K562 (cell line): Measurements from ENCODE around the gene AMDHD2. TPM values are rescaled to one million over a fixed set of nuclear protein-coding genes. Genes with fewer than 3 reads are reported as not detected.

Source experiments
- ATAC-seq: fragments of 200-7000 bp; cut with Tn5 transposase; 3 replicates; pipeline ENCODE4 v1.9.1; 2020; ENCODE audit warnings: moderate library complexity
- BruUV-seq: library from RNA; stranded (reverse); fragments of 400-500 nt; replicated peaks from 2 replicates; lab custom pipeline; 2021; lab: Mats Ljungman, UMichigan
- CTCF ChIA-PET: fragments of 300-600 bp; formaldehyde crosslinking; extraction: SDS; loops from one replicate; lab custom pipeline; 2021; ENCODE audit warnings: low intra/inter-chr PET ratio; lab: Yijun Ruan, JAX
- POLR2A ChIA-PET: fragments of 300-600, 350-650 bp; sonication (Branson Sonifier 250); formaldehyde crosslinking; extraction: SDS; loops from one replicate; lab custom pipeline; 2021; ENCODE audit warnings: antibody characterized with exemption, inconsistent platforms; lab: Yijun Ruan, JAX
- DNase-seq, 4 experiments: peaks; one replicate each; pipeline versions ENCODE4 v3.0.0 to v3.0.0-alpha.2; 2011 to 2018; ENCODE audit warnings: low spot score in 3 of 4, mixed read lengths in 3 of 4; ENCODE audit errors: extremely low read depth in 1 of 4
- FAIRE-seq: peaks from 2 replicates; lab custom pipeline; 2011; peaks lifted over from hg19 to GRCh38; lab: Jason Lieb, UNC
- H2AFZ ChIP-seq: 2 replicates; pipeline ENCODE4 v1.6.0; 2011; ENCODE audit warnings: low read depth, low read length, control low read depth, inconsistent platforms
- H3K27ac ChIP-seq: fragments of 200-600 bp; 3 replicates; pipeline ENCODE4 v1.8.0; 2011; ENCODE audit warnings: low read depth, mild to moderate bottlenecking, control low read depth, inconsistent platforms, low read length, moderate library complexity, mixed read lengths; ENCODE audit errors: extremely low read depth
- H3K27me3 ChIP-seq, 2 experiments: fragments of 300-600 bp in 1 of 2; 2 replicates in 1 of 2; 3 replicates in 1 of 2; pipeline versions ENCODE4 v1.6.0 to v1.8.0; 2011; ENCODE audit warnings: inconsistent platforms in 2 of 2, low read length in 2 of 2, mild to moderate bottlenecking in 1 of 2, mixed read lengths in 1 of 2, moderate library complexity in 1 of 2; ENCODE audit not compliant: control insufficient read depth in 2 of 2, insufficient read depth in 2 of 2
- H3K36me3 ChIP-seq: fragments of 300-600 bp; 3 replicates; pipeline ENCODE4 v1.8.0; 2011; ENCODE audit warnings: mild to moderate bottlenecking, low read length, inconsistent platforms; ENCODE audit not compliant: control insufficient read depth, insufficient read depth
- H3K4me1 ChIP-seq, 2 experiments: fragments of 200-600 bp in 1 of 2; replicated peaks in 1 of 2; 2 replicates in 1 of 2; 3 replicates in 1 of 2; pipeline versions ENCODE4 v1.5.1 to v1.8.0; 2011; ENCODE audit warnings: inconsistent platforms in 2 of 2, low read length in 2 of 2, mild to moderate bottlenecking in 1 of 2, mixed read lengths in 1 of 2, moderate library complexity in 1 of 2; ENCODE audit not compliant: control insufficient read depth in 2 of 2, insufficient read depth in 2 of 2
- H3K4me2 ChIP-seq: 2 replicates; pipeline ENCODE4 v1.6.1; 2011; ENCODE audit warnings: low read length, control low read depth, inconsistent platforms, mixed read lengths; ENCODE audit not compliant: insufficient read depth
- H3K4me3 ChIP-seq: fragments of 200-600 bp; sonication (generic), shearing (Covaris generic); 2 replicates; pipeline ENCODE4 v1.5.1; 2016; ENCODE audit warnings: control low read depth, inconsistent platforms
- H3K79me2 ChIP-seq: fragments of 200-600 bp; 3 replicates; pipeline ENCODE4 v1.8.0; 2011; ENCODE audit warnings: low read length, inconsistent platforms; ENCODE audit not compliant: control insufficient read depth, insufficient read depth
- H3K9ac ChIP-seq, 2 experiments: 2 replicates each; pipeline versions ENCODE4 v1.6.0 to v1.6.1; 2011; ENCODE audit warnings: low read depth in 2 of 2, low read length in 2 of 2, control low read depth in 1 of 2, inconsistent platforms in 1 of 2, mild to moderate bottlenecking in 1 of 2, mixed read lengths in 1 of 2; ENCODE audit not compliant: insufficient read depth in 1 of 2
- H3K9me1 ChIP-seq: one replicate; pipeline ENCODE4 v1.6.0; 2011; ENCODE audit warnings: inconsistent platforms, mild to moderate bottlenecking, low read length, moderate library complexity; ENCODE audit not compliant: control insufficient read depth, insufficient read depth
- H3K9me3 ChIP-seq: replicated peaks from 2 replicates; pipeline ENCODE4 v1.5.1; 2011; ENCODE audit warnings: low read depth, low read length, inconsistent platforms; ENCODE audit not compliant: control insufficient read depth, insufficient read depth
- H4K20me1 ChIP-seq: replicated peaks from 2 replicates; pipeline ENCODE4 v1.6.1; 2011; ENCODE audit warnings: low read length, inconsistent platforms, mixed read lengths; ENCODE audit not compliant: control insufficient read depth, insufficient read depth
- ESRRA ChIP-seq: fragments of 450-650 bp; IDR thresholded peaks from 2 replicates; pipeline ENCODE4 v1.6.1; 2014; ENCODE audit warnings: low read depth, mild to moderate bottlenecking, moderate library complexity, borderline replicate concordance
- HDGF ChIP-seq: fragments of 450-650 bp; IDR thresholded peaks from 2 replicates; pipeline ENCODE4 v1.6.1; 2016
- NFRKB ChIP-seq: fragments of 450-650 bp; IDR thresholded peaks from 2 replicates; pipeline ENCODE4 v1.6.1; 2016; ENCODE audit warnings: low read depth
- POLR2G ChIP-seq: fragments of 200-400 bp; formaldehyde crosslinking; IDR thresholded peaks from 2 replicates; pipeline ENCODE4 v1.6.1; 2017; ENCODE audit warnings: low read depth, mild to moderate bottlenecking, antibody characterized with exemption, low read length, moderate library complexity
- RBM17 ChIP-seq: fragments of 200-400 bp; formaldehyde crosslinking; IDR thresholded peaks from 2 replicates; pipeline ENCODE4 v1.6.1; 2017; ENCODE audit warnings: low read depth, mild to moderate bottlenecking, low read length, borderline replicate concordance
- RFX7 ChIP-seq: fragments of 250-450 bp; sonication (Bioruptor Pico); IDR thresholded peaks from 2 replicates; pipeline ENCODE4 v1.5.1; 2021; ENCODE audit warnings: mild to moderate bottlenecking
- SLC30A9 ChIP-seq: fragments of 250-450 bp; sonication (Bioruptor Pico); IDR thresholded peaks from 2 replicates; pipeline ENCODE4 v1.8.0; 2022; ENCODE audit warnings: mild to moderate bottlenecking, moderate library complexity
- STAG1 ChIP-seq: sonication (generic); formaldehyde crosslinking; IDR thresholded peaks from 2 replicates; pipeline ENCODE4 v1.5.0; 2020; ENCODE audit warnings: missing genetic modification reagents, borderline replicate concordance
- YY1 ChIP-seq, 3 experiments: IDR thresholded peaks; 2 replicates each; pipeline ENCODE4 v1.6.1; 2011; ENCODE audit warnings: low read length in 2 of 3, mild to moderate bottlenecking in 2 of 3, moderate library complexity in 2 of 3, borderline replicate concordance in 1 of 3, control low read depth in 1 of 3, low read depth in 1 of 3; ENCODE audit not compliant: insufficient read depth in 3 of 3, insufficient replicate concordance in 2 of 3, control insufficient read depth in 1 of 3, insufficient read length in 1 of 3; ENCODE audit errors: extremely low read depth in 1 of 3
- ZBTB34 ChIP-seq: fragments of 250-450 bp; sonication (Bioruptor Pico); IDR thresholded peaks from 2 replicates; pipeline ENCODE4 v1.8.0; 2021; ENCODE audit warnings: mild to moderate bottlenecking, moderate library complexity
- ZBTB5 ChIP-seq: fragments of 450-650 bp; IDR thresholded peaks from 2 replicates; pipeline ENCODE4 v1.6.1; 2017; ENCODE audit warnings: antibody characterized with exemption
- ZFX ChIP-seq: sonication (generic); formaldehyde crosslinking; IDR thresholded peaks from 2 replicates; pipeline ENCODE4 v1.8.0; 2022; ENCODE audit warnings: mild to moderate bottlenecking, missing genetic modification reagents, moderate library complexity
- ZNF143 ChIP-seq: sonication (generic); formaldehyde crosslinking; IDR thresholded peaks from 2 replicates; pipeline ENCODE4 v1.9.0; 2022; ENCODE audit warnings: mild to moderate bottlenecking, missing genetic modification reagents
- ZNF282 ChIP-seq: sonication (generic); formaldehyde crosslinking; IDR thresholded peaks from 2 replicates; pipeline ENCODE4 v1.8.1; 2023; ENCODE audit warnings: missing genetic modification reagents
- ZNF589 ChIP-seq: fragments of 200-800 bp; sonication (Bioruptor generic); IDR thresholded peaks from 2 replicates; pipeline ENCODE4 v1.6.1; 2016; ENCODE audit warnings: low read depth, missing genetic modification characterization, missing compliant biosample characterization
- WGBS: fragments of 100-300 bp; shearing (Covaris generic); methylation state at CpG from one replicate; pipeline ENCODE4 v1.1.6; 2016; ENCODE audit warnings: low coverage, mixed read lengths; ENCODE audit not compliant: insufficient coverage; ENCODE audit errors: missing lambda C conversion rate; 5-methylcytosine and 5-hydroxymethylcytosine counted together
- in situ Hi-C: fragments of 300-500 bp; cut with MboI; formaldehyde crosslinking; loops from 4 replicates; pipeline ENCODE4 v1.15.0; 2018; ENCODE audit warnings: inconsistent platforms, mixed read lengths
- intact Hi-C: fragments of 100-400 bp; cut with micrococcal nuclease; formaldehyde crosslinking; loops from 2 replicates; pipeline ENCODE4 v1.14.2; 2022
- polyA plus RNA-seq, 8 experiments: library from polyadenylated mRNA; depleted of rRNA in 4 of 8; stranded (reverse) in 5 of 8; unstranded in 3 of 8; fragments of >200 nt; fragmentation: Nextera tagmentation in 2 of 8; fragmentation: Illumina TruSeq in 1 of 8; extraction: Ambion mirVana in 2 of 8; extraction: Trizol in 1 of 8; gene quantifications; 2 replicates each; pipeline versions ENCODE4 v1.2.1 to v1.2.3, GENCODE V29; 2011 to 2014; ENCODE audit warnings: inconsistent platforms in 1 of 8, missing spikeins in 1 of 8
- total RNA-seq, 7 experiments: library from RNA; depleted of rRNA in 6 of 7; stranded (reverse); fragments of >200 nt in 6 of 7; fragmentation: Illumina TruSeq in 2 of 7; extraction: Trizol in 2 of 7; gene quantifications; 2 replicates each; pipeline versions ENCODE4 v1.2.1 to v1.2.3, GENCODE V29; 2011 to 2021; ENCODE audit warnings: low replicate concordance in 1 of 7

Gene AMDHD2
- total and polyA plus RNA-seq, 9 of the 15 experiments (the other 6 are each of a cell fraction or from before 2014, with no cell fraction given) = 0.38 to 56.9 (median 18.3) TPM; not detected in 1

GRCh38 chr16:2511996-2512734 is 8.0 kb upstream of the AMDHD2 start:
- Histone ChIP-seq H3K9ac (peak overlapping the region; percentile 42 to 96), H2AFZ (peak overlapping the region; percentile 80), H3K79me2 (peaks cover 41% of the 10 kb centered on the region), H4K20me1 (peaks cover 24% of the 10 kb centered on the region), H3K4me1 (peaks cover 50 to 88% of the 10 kb centered on the region in 2 experiments), H3K4me3 (no peak overlapping the region), H3K27ac (peak overlapping the region; percentile 61), H3K9me1 (peaks cover 3% of the 10 kb centered on the region), H3K9me3 (no peaks in the 10 kb centered on the region), H3K4me2 (peak overlapping the region; percentile 94), H3K27me3 (no peaks in the 10 kb centered on the region), H3K36me3 (peaks cover 18% of the 10 kb centered on the region)
- 57% methylated on average over 17 of the region's 17 CpGs for WGBS
- CTCF ChIA-PET = no interaction called here
- in situ Hi-C loops = no loop called here
- peak in 2 of 4 experiments; percentile 38 to 57 for DNase-seq
- BruUV-seq = no TSS peak
- TF ChIP-seq SLC30A9 (CRISPR knock-in tag) (no peak), ZFX (peak; percentile 42; the same call in 1 of the 2 replicates), NFRKB (0 out of 2 replicates have a peak, but pooled peaks have one; percentile 15), ZNF589 (CRISPR knock-in tag) (0 out of 2 replicates have a peak, but pooled peaks have one; percentile 5), RFX7 (CRISPR knock-in tag) (0 out of 2 replicates have a peak, but pooled peaks have one; percentile 21), ESRRA (peak; percentile 88), ZBTB5 (0 out of 2 replicates have a peak, but pooled peaks have one; percentile 15), HDGF (peak; percentile 75; the same call in 1 of the 2 replicates), YY1 (IDR thresholded peaks at IDR 0.05; ENCODE audit: borderline replicate concordance in 1 of 3, control insufficient read depth in 1 of 3, extremely low read depth in 1 of 3, insufficient read depth in 3 of 3, insufficient read length in 1 of 3, insufficient replicate concordance in 2 of 3, low read depth in 1 of 3, low read length in 2 of 3) (peak in 1 of 3 experiments; percentile 33), ZBTB34 (no peak), ZNF282 (CRISPR knock-in tag) (0 out of 2 replicates have a peak, but pooled peaks have one; percentile 0), STAG1 (CRISPR knock-in tag) (no peak; the same call in 1 of the 2 replicates), RBM17 (no peak), POLR2G (0 out of 2 replicates have a peak, but pooled peaks have one; percentile 0), ZNF143 (CRISPR knock-in tag) (0 out of 2 replicates have a peak, but pooled peaks have one; percentile 20)
- ATAC-seq = peak; percentile 6; the same call in 1 of the 3 replicates
- intact Hi-C loops = no loop called here
- no peak for FAIRE-seq
- POLR2A ChIA-PET = interaction anchor here (0.6 to 1.3 kb wide), 5 partner anchors 9 to 55 kb away, joined by 3 to 5 read pairs (median 3); no protein-coding TSS in a partner anchor
